PC-3 (cell line): ENCODE measurements around the gene PKM. TPM values are rescaled to one million over a fixed set of nuclear protein-coding genes. Genes with fewer than 3 reads are reported as not detected.

Experiments used
- ATAC-seq: fragments of 200-7000 bp; cut with Tn5 transposase; 2 replicates; pipeline ENCODE4 v1.9.1; 2020; ENCODE audit warnings: mild to moderate bottlenecking, moderate library complexity
- BruUV-seq: library from RNA; stranded (reverse); fragments of 400-500 nt; replicated peaks from 2 replicates; lab custom pipeline; 2021; lab: Mats Ljungman, UMichigan
- CTCF ChIA-PET: fragments of 300-600 bp; sonication (Branson Sonifier 250); formaldehyde crosslinking; loops from one replicate; lab custom pipeline; 2022; ENCODE audit warnings: antibody characterized with exemption; lab: Charles Lee
- POLR2A ChIA-PET: fragments of 300-600 bp; sonication (Branson Sonifier 250); formaldehyde crosslinking; loops from one replicate; lab custom pipeline; 2022; ENCODE audit warnings: antibody characterized with exemption; ENCODE audit not compliant: unreplicated experiment; lab: Charles Lee
- DNase-seq: peaks from one replicate; pipeline ENCODE4 v3.0.0-alpha.2; 2015
- H2AFZ ChIP-seq: fragments of 300-600 bp; sonication (generic); 2 replicates; pipeline ENCODE4 v1.6.0; 2016; ENCODE audit warnings: antibody characterized with exemption, low read length
- H3F3A ChIP-seq: fragments of 300-600 bp; sonication (generic); one replicate; pipeline ENCODE4 v1.6.0; 2017; ENCODE audit warnings: antibody characterized with exemption, low read length, control low read depth, mild to moderate bottlenecking; ENCODE audit not compliant: unreplicated experiment
- H3K27ac ChIP-seq: fragments of 300-600 bp; sonication (generic); 2 replicates; pipeline ENCODE4 v1.5.1; 2016; ENCODE audit warnings: mild to moderate bottlenecking, low read length
- H3K27me3 ChIP-seq: fragments of 300-600 bp; sonication (generic); 2 replicates; pipeline ENCODE4 v1.6.1; 2016; ENCODE audit warnings: low read length, mixed read lengths
- H3K36me3 ChIP-seq: fragments of 300-600 bp; sonication (generic); 2 replicates; pipeline ENCODE4 v1.6.1; 2016; ENCODE audit warnings: low read depth, mixed run types, low read length, mixed read lengths
- H3K4me1 ChIP-seq: fragments of 300-600 bp; sonication (generic); 2 replicates; pipeline ENCODE4 v1.5.1; 2016; ENCODE audit warnings: low read length; ENCODE audit not compliant: insufficient read depth
- H3K4me2 ChIP-seq: fragments of 300-600 bp; sonication (generic); 2 replicates; pipeline ENCODE4 v1.6.0; 2016; ENCODE audit warnings: low read length
- H3K4me3 ChIP-seq: fragments of 300-600 bp; sonication (generic); 2 replicates; pipeline ENCODE4 v1.5.1; 2016; ENCODE audit warnings: mild to moderate bottlenecking, low read length, mixed read lengths
- H3K79me2 ChIP-seq: fragments of 300-600 bp; sonication (generic); 2 replicates; pipeline ENCODE4 v1.6.1; 2017; ENCODE audit warnings: low read length, mixed read lengths
- H3K9ac ChIP-seq: fragments of 300-600 bp; sonication (generic); 2 replicates; pipeline ENCODE4 v1.6.0; 2016; ENCODE audit warnings: mild to moderate bottlenecking, low read length
- H3K9me2 ChIP-seq: fragments of 300-600 bp; sonication (generic); replicated peaks from 2 replicates; pipeline ENCODE4 v1.6.1; 2016; ENCODE audit warnings: mixed run types, low read length, mixed read lengths
- H3K9me3 ChIP-seq: fragments of 300-600 bp; sonication (generic); 2 replicates; pipeline ENCODE4 v1.6.1; 2016; ENCODE audit warnings: low read length, mixed read lengths
- H4K20me1 ChIP-seq: fragments of 300-600 bp; sonication (generic); 2 replicates; pipeline ENCODE4 v1.6.1; 2016; ENCODE audit warnings: low read length, mixed read lengths
- CTCF ChIP-seq: fragments of 300-600 bp; sonication (generic); conservative IDR thresholded peaks from 2 replicates; pipeline ENCODE4 v1.5.1; 2017; ENCODE audit warnings: antibody characterized with exemption, low read depth, mild to moderate bottlenecking, low read length
- EZH2 ChIP-seq: fragments of 300-600 bp; sonication (generic); IDR thresholded peaks from one replicate; pipeline ENCODE4 v1.6.1; 2017; ENCODE audit warnings: antibody characterized with exemption, mild to moderate bottlenecking, low read length; ENCODE audit not compliant: unreplicated experiment
- EZH2phosphoT487 ChIP-seq: fragments of 300-600 bp; sonication (generic); IDR thresholded peaks from 2 replicates; pipeline ENCODE4 v1.6.1; 2018; ENCODE audit warnings: mild to moderate bottlenecking, antibody characterized with exemption, low read length, borderline replicate concordance
- intact Hi-C: fragments of 100-400 bp; cut with micrococcal nuclease; formaldehyde crosslinking; loops from 2 replicates; pipeline ENCODE4 v1.9.0; 2023
- total RNA-seq: library from RNA; depleted of rRNA; stranded (reverse); fragments of >200 nt; gene quantifications from 2 replicates; pipeline ENCODE4 v1.2.3, GENCODE V29; 2014

PKM gene
- total RNA-seq, 1 experiment from 2014 or later, result 1,963 TPM

GRCh38 chr15:72170691-72171090 is 60.3 kb downstream of the PKM start:
- ATAC-seq (no peak), DNase-seq (no peak)
- Histone ChIP-seq H3K27ac (no peak overlapping the region), H3K9ac (no peak overlapping the region), H4K20me1 (no peaks in the 10 kb centered on the region), H3K79me2 (no peaks in the 10 kb centered on the region), H3F3A (no peaks in the 10 kb centered on the region), H3K27me3 (no peaks in the 10 kb centered on the region), H3K9me2 (no peaks in the 10 kb centered on the region), H3K4me3 (no peak overlapping the region), H3K36me3 (no peaks in the 10 kb centered on the region), H3K9me3 (no peaks in the 10 kb centered on the region), H2AFZ (no peak overlapping the region), H3K4me1 (peaks cover 18% of the 10 kb centered on the region), H3K4me2 (no peak overlapping the region)
- intact Hi-C loops, result no loop called here
- TF ChIP-seq EZH2phosphoT487, result no peak
- CTCF ChIA-PET, result no interaction called here
- POLR2A ChIA-PET, result no interaction called here
- no TSS peak for BruUV-seq

- no peak overlapping the region for H3K4me3 ChIP-seq
- no peaks in the 10 kb centered on the region for H4K20me1 ChIP-seq
- H3K4me2 ChIP-seq, result no peak overlapping the region
- H3K79me2 ChIP-seq, result no peaks in the 10 kb centered on the region
- H3K27me3 ChIP-seq, result no peaks in the 10 kb centered on the region
- no peaks in the 10 kb centered on the region for H3F3A ChIP-seq
- ATAC-seq (no peak), DNase-seq (no peak)
- no peak overlapping the region for H3K27ac ChIP-seq
- no peak overlapping the region for H2AFZ ChIP-seq
- TF ChIP-seq CTCF (no peak), EZH2 (no peak), EZH2phosphoT487 (no peak)
- CTCF ChIA-PET, result no interaction called here
- no peaks in the 10 kb centered on the region for H3K36me3 ChIP-seq
- intact Hi-C loops, result no loop called here
- H3K9ac ChIP-seq, result no peak overlapping the region
- H3K9me3 ChIP-seq, result no peaks in the 10 kb centered on the region
- POLR2A ChIA-PET, result no interaction called here
- no TSS peak for BruUV-seq
- peaks cover 18% of the 10 kb centered on the region for H3K4me1 ChIP-seq
- no peaks in the 10 kb centered on the region for H3K9me2 ChIP-seq
Measured at GRCh38 chr15:72169921-72170611, 60.9 kb downstream of the PKM start.

- no peaks in the 10 kb centered on the region for H3K36me3 ChIP-seq
- H3K79me2 ChIP-seq, result no peaks in the 10 kb centered on the region
- intact Hi-C loops, result no loop called here
- TF ChIP-seq EZH2 (no peak), CTCF (no peak), EZH2phosphoT487 (no peak)
- BruUV-seq, result no TSS peak
- H3K4me2 ChIP-seq, result no peak overlapping the region
- H3K27ac ChIP-seq, result no peak overlapping the region
- no peaks in the 10 kb centered on the region for H4K20me1 ChIP-seq
- no peaks in the 10 kb centered on the region for H3K27me3 ChIP-seq
- no peaks in the 10 kb centered on the region for H3K9me3 ChIP-seq
- no peak for ATAC-seq
- peaks cover 18% of the 10 kb centered on the region for H3K4me1 ChIP-seq
- ChIA-PET CTCF (no interaction called here), POLR2A (no interaction called here)
- no peak overlapping the region for H2AFZ ChIP-seq
- H3K9ac ChIP-seq, result no peak overlapping the region
- H3K4me3 ChIP-seq, result no peak overlapping the region
- H3F3A ChIP-seq, result no peaks in the 10 kb centered on the region
- DNase-seq, result no peak
- no peaks in the 10 kb centered on the region for H3K9me2 ChIP-seq
Measured at GRCh38 chr15:72169236-72169920, 61.6 kb downstream of the PKM start.
